GM21737 (cell line): ENCODE results near the gene ARPC5L.
"Not testable (repeated sequence)": the region's sequence is repeated elsewhere in the genome, so short reads cannot be mapped to it uniquely, and the experiment has no call there.

Source experiments
- ATAC-seq: cut with Tn5 transposase; IDR thresholded peaks from one replicate; pipeline ENCODE4 v1.9.1; 2021; ENCODE audit warnings: mild to moderate bottlenecking, moderate library complexity; ENCODE audit not compliant: unreplicated experiment

ARPC5L gene

DNA sequence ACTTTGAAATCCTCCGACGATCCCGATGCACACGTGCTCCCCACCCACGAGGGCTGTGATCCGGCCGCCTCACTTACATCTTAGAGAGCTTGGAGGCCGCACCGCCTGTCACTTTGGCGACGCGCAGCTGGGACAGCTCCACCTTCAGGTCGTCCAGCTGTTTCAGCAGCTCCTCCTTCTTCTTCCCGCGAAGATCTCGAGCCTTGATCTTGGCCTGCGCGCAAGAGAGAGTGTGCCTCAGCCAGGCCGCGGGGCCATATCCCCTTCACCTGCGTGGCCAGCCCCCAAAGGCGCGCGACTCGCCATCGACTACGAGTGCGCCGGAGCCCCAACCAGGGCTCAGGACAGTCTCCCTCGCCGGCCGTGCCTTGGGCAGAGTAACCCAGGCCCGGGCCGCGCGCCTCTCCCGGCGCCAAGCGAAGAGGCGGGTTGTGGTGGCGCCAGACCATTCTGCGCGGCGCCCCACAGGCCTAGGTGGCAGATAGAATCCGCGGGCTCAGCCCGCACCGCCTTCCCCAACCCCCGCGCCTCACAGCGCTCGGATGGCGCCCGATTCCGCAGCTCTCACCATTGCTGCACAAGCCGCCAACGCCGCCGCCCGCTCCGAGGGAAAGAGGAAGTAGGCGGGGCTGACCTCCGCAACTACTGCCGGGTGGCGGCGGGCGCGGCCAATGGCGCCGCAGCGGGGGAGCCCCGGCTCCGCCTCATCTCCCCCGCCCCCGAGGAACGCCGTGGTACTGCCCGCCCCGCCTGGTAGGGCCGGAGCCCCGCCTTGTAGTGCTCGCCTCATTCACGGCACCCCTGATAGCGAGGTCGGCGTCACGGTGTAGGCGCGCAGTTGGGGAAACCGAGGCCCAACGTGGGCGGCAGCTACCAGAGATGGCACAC is at the start of gene ARPC5L, which contains the start of gene RPL35:
Gene ARPC5L, plus strand, starts transcription at position 789 of the 888 bp plus-strand sequence. CDS start 7,161 bp downstream, outside the sequence.
Gene RPL35, minus strand, starts transcription at position 616 of the 888 bp plus-strand sequence. Its CDS starts 45 bp downstream, at position 571.
- peak; percentile 91 for ATAC-seq

DNA sequence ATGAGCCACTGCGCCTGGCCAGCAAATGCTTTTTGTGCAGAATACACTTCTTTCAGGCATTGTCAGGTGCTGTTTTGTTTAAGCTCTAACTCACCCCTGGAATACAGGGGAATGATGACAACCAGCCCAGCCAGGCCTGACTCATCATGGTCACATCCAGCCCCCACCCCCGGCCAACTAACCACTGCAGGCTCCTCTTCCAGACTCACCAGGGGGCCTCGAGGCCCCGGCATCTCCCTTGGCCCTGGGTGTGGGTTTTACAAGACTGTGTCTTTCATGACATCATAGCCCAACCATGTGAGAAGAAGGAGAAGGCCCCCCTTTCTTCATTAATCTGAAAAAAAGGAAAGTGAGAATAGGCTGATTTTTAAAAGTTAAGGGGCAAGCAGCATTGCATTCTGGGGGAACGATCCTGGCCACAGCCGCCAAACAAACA is 49.5 kb upstream of the ARPC5L start:
- ATAC-seq: no peak

DNA sequence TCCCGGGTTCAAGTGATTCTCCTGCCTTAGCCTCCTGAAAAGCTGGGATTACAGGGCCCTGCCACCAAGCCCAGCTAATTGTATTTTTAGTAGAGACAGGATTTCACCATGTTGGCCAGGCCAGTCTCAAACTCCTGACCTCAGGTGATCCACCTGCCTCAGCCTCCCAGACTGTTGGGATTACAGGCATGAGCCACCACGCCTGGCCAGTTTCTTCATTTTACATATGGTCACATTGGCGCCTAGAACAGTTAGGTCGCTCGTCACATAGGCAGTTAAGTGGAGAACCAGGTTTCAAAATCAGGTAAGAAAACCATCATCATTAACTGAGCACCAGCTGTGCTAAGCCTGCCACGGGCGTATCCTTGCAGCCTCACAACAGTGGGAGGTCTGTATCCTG is 48.9 kb upstream of the ARPC5L start:
- no peak for ATAC-seq

DNA sequence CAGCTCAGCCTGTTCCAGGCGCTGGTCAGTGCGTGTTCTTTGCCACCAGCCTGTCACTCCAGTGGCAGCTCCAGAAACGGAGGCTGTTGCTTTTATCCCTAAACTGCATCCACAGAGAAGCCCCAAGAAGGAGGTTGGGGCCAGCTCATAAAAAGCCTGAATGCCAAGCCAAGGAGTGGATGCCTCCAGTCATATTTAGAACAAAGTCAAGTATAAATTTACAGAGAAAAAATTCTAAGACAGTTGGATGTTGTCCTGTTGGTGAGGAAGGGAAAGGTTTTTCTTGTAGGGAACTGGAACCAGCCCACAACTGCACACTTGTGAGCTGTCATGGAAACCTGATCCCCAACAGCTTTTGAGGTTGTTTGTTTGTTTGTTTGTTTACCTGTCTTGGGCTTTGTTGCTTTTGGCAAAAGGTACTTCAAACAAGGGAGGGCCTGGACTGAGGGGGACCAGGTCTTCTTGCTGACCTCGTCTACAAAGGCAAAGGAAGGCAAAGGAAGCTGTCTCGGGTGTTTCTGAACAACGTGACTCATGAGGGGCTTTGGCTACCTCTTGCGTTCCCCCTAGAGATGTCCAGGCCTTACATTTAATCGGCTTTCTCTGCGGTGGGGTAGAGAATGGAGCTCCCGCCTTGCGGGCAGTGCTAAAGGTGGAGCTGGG is 48.3 kb upstream of the ARPC5L start:
- no peak for ATAC-seq

DNA sequence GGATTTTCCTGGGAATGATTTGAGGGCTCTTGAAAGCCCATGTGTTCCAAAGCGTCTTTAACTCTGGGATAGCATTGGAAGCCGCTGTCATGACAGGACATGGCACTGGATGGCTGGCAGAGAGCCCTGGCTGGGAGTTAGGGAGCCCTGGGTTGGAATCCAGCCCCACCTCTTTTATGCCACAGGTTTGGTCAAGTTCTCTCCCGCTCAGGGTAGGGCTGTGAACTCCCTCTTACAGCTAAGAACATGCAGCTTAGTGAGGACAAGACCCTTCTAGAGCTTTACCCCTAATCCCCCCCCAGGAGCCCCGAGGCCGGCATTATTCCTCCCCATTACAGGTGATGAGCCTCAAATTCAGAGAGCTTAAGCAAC is 47.8 kb upstream of the ARPC5L start:
- ATAC-seq: no peak

DNA sequence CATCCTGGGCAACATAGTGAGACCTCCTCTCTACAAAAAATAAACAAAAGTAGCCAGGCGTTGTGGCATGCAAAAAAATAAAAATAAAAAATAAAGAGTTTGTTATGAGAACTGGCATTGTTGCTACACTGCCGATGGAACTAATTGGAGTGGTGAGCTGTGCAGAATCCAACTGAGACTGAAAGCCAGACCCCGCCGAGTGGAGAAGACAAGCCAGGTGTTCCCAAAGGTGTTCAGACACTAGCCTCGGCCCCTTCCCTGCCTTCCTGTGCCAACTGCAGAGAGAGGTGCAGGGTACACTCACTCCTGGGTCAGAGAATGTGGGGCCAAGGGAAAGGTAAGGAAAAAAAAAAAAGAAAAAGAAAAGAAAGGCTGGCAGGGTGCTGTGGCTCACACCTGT is 46.3 kb upstream of the ARPC5L start:
- ATAC-seq: no peak

DNA sequence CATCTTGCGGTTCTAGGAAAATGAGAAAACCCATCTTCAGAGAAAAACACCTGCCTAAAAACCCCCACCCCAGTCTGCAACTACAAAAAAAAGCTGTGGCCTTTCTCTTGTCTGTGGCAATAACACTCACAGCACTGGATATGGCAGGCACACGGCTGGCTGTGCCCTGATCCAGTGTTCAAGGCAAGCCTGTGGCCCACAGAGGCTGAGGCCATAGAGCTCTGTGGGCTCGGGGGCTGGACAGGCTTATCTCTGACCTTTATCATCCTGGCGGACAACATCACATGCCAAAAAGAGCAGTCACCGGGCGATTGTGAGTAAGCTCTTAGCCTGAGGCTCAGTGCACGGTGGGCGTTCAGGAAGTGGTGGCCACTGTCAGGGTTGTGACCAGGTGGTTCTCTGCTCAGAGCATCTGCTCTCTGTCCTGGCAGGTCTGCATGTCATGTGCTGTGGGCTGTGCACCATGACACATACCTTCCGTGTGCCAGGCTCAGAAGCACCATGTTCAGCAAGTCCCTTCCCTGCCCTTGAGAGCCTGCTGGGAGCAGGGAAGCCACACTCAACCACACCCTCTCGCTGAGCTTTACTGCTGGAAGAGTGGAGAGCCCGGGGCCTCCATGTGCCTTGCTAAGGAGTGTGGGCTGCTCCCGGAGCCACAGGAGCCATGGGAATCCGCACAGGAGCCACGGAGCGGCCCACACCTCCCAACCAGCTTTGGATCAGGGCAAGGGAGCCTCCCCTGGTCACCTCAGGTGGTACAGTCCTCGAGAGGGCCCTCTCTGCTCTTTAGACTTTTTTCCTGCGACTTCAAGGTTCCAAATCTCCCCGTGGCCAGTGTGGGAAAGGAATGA is 43.3 kb upstream of the ARPC5L start:
- no peak for ATAC-seq

DNA sequence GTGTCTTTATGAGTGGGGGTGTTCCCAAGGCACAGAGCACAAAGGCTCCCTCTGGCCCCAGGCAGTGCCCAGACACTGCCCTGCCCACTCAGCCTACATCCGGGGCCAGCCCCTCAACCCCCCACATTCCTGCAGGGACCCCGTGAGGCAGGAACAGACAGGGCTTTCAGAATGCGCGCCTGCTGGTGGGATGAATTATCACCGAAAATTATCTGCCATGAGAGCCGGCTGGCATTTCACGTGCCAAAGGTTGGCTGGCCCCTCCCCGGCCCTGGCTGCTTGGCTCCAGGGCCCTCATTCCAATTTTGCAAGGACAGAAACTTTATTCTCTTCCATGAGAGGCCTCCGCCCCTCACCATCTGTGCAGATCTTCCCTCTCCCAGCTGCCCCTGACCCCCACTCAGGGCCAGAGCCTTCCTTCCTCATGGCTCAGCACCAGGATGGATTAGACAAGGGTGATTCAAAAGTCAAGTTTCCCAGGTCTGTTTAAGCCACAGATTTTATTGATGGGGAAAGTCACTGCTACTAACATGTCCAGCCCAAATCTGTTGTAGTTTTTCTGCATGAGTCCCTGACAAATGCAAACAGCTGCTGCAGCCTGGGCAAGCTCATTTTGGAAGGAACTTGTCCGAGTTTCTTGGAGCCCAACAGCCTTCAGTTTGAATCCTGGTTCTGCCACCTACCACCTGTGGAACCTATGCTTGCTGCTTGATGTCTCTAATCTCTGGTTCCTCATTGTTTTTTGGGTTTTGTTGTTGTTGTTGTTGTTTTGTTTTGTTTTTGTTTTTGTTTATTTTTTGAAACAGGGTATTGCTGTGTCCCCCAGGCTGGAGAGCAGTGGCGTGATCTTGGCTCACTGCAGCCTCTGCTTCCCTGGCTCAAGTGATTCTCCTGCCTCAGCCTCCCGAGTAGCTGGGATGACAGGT is 41.0 kb upstream of the ARPC5L start:
- ATAC-seq: no peak

DNA sequence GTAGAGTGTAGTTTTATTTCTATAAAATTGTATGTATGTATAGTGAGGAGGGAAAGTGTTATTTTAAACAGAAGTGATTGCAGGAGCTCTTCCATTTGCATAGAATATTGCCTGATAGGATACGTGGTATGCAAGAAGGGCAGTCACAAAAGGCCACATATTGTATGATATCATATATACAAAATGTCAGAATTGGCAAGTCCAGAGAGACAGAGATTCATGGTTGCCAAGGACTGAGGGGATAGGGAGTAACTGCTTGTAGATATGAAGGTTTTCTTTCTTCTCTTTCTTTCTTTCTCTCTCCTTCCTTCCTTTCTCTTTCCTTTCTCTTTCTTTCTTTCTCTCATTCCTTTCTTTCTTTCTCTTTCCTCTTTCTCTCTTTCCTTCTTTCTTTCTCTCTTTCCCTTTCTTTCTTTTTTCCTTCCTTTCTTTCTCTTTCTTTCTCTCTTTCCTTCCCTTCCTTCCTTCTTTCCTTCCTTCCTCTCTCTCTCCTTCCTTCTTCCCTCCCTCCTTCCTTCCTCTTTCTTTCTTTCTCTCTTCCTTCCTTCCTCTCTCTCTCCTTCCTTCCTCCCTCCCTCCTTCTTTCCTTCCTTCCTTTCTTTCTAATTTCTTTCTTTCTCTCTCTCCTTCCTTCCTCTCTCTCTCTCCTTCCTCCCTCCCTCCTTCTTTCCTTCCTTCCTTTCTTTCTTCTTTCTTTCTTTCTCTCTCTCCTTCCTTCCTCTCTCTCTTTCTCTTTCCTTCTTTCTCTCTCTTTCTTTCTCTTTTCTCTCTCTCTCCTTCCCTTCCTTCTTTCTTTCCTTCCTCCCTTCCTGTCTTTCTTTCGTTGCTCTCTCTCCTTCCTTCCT is 33.2 kb upstream of the ARPC5L start:
- no peak for ATAC-seq

DNA sequence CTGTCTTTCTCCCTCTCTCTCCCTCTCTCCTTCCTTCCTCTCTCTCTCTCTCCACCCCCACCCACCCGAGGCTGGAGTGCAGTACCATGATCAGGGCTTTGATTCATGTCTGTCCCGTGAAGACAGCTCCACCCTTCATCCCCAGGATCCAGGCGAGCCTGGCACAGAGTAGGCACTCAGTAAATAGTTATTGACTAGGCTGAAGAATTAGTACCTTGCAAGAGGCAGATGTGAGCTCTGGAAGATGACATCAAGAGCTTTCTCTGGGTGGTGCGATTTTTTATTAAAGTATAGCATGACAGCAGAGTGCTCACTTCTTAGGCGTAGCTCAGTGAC is 32.6 kb upstream of the ARPC5L start:
- no peak for ATAC-seq

DNA sequence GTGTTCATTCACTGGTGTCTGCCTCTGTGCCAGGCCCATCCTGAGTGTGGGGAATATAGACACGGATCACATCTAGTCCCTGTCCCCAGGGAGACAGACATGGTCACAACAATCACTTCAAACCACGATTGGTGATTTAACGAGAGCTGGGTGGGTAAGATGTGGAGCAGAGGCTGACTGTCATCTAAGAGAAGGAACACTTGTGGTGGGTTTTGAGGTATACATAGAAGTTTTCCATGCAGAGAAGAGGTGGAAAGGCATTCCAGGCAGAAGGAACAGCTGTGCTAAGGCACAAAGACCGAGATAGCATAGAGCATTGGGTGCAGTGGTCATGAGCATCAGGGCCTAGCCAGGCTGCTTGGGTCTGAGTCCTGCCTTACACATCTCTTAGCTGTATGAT is 31.3 kb upstream of the ARPC5L start:
- ATAC-seq: no peak

DNA sequence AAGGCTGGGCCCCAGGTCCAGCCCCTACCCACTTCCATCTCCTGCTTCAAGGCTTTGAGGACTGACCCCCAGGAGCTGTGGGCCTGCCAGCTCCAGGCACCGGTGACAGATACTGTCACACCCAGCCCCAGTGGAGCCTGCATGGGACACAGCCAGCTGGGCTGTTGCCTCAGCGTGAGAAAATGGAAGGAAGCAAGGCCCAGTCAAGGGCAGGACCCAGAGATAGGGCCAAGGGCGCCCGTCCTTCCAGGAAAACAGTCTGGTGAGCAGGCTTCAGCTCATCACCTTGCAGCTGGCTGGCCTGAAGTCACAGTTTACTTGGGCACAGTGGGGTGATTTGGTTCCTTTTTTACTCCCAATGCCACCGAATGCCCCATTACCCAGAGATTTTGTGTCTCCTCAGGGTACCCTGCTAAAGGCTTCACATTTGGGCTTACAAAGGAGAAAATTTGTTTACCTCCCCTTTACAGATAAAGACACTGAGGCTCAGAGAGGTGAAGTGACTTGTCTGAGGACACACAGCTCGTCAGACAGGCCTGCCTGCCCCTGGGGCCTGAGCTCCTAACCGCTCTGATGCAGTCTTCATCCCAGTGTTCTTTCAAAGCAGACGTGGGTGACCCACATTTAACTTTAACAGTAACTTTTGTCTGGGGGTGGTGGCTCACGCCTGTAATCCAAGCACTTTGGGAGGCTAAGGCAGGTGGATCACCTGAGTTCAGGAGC is 30.1 kb upstream of the ARPC5L start:
- ATAC-seq: no peak

DNA sequence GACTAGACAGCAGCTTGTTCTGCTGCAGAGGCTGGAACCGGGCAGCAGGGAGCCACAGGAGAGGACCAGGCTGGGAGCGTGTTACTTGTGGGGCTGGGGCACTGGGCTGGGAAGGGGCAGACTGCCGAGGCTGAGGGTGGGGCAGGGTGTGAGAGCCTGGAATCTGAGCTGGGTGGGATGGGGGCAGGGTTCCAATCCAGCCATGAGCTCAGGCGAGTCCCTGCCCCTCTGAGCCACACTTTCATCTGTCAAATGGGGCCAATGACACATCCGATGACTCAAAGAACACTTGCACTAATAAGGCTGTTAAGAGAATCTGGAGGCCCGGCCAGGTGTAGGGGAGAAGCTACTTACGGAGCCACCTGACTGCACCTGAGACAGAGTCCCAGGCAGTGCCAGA is 27.3 kb upstream of the ARPC5L start:
- no peak for ATAC-seq

DNA sequence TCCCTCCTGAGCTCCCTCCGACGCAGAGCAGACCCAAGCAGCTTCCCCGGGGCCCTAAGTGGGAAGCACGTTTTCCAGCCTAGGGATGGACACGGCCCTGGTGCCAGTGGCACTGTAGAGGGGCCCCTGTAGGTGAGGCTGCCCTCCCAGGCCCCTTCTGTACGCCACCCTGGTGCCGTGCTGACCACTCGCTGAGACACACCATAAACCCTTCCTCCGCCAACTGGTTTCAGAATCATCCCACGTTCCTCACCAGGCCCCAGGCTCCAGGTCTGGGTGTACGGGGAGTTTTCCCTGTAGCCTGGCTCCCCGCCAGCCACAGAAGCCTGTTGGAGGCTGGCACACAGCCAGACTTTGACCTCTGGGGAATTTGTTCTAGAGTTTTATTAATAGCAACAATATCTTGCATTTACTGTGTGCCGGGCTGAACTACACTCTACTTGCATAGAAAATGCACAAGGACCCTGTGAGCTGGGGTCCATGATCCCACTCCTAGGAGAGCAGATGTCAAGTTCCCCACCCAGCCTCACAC is 26.8 kb upstream of the ARPC5L start:
- ATAC-seq: no peak

DNA sequence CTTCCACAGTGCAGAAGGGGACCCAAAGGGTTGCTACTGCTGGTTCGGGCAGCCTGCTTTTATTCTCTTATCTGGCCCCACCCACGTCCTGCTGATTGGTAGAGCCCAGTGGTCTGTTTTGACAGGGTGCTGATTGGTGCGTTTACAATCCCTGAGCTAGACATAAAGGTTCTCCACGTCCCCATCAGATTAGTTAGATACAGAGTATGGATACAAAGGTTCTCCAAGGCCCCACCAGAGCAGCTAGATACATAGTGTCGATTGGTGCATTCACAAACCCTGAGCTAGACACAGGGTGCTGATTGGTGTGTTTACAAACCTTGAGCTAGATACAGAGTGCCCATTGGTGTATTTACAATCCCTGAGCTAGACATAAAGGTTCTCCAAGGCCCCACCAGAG is 23.8 kb upstream of the ARPC5L start:
- ATAC-seq: not testable (repeated sequence)

DNA sequence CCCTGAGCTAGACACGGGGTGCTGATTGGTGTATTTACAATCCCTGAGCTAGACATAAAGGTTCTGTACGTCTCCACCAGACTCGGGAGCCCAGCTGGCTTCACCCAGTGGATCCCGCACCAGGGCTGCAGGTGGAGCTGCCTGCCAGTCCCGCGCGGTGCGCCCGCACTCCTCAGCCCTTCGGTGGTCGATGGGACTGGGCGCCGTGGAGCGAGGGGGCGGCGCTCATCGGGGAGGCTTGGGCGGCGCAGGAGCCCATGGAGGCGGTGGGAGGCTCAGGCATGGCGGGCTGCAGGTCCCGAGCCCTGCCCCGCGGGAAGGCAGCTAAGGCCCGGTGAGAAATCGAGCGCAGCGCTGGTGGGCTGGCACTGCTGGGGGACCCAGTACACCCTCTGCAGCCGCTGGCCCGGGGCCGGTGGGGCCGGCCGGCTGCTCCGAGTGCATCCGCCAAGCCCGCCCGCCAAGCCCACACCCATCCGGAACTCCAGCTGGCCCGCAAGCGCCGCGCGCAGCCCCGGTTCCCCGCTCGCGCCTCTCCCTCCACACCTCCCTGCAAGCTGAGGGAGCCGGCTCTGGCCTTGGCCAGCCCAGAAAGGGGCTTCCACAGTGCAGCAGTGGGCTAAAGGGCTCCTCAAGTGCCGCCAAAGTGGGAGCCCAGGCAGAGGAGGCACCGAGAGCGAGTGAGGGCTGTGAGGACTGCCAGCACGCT is 23.2 kb upstream of the ARPC5L start:
- ATAC-seq: not testable (repeated sequence)

DNA sequence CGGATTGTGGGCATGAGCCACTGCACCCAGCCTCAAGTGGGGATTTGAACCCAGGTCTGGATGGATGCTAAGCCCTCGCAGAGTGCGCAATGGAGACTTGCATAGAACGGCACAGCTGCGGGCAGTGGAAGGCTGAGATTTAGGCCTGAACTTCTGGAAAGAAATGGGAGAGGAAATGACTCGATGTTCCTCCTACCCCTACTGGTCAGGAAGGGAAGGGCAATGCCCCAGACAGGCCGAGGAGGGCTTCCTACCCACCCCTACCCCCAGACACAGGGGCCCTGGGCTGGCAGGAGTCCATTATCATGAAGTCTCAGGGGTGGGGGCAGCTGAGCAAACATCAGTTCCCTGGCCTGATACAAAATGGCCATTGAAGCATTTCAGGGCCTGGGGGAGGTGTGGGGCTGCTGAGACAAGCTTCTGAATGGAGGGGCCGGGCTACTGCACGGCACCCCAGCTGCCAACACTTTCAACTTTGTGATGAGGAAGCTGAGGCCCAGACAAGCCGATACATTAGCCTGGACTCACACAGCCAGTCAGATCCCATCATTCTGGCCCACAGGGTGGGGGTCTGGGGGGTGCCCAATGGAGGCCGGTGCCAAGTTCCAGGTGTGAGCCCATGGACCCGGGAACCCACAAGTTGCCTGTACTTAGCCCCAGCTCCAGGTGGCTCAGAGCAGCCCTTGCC is 22.2 kb upstream of the ARPC5L start:
- no peak for ATAC-seq
